ENCODE results near the gene CLDN9. TPM values are rescaled to one million over a fixed set of nuclear protein-coding genes. Genes with fewer than 3 reads are reported as not detected.
A peak's percentile ranks its signal among the peaks of the same experiment; 100 is the strongest.

The CLDN9 gene
- under 1 TPM; 0.23 to 0.28 TPM for total RNA-seq

GRCh38 chr16:3012828-3013420 is at the start of gene CLDN9:
CLDN9 (plus strand) TSS chr16:3012923; CDS start chr16:3013363, 440 bp downstream.
- Mint-ChIP-seq H3K36me3 (ENCODE audit: low read depth) (no peaks in the 10 kb centered on the region), H3K27me3 (peaks cover 25% of the 10 kb centered on the region), H3K4me3 (no peak within 1 kb of the TSS), H3K4me1 (peaks cover 13% of the 10 kb centered on the region), H3K27ac (no peak within 1 kb of the TSS), H3K9me3 (no peaks in the 10 kb centered on the region)
- no peak for DNase-seq
- CTCF ChIA-PET: no interaction called here
- POLR2A ChIA-PET: interaction anchor here (1.3 to 1.6 kb wide), 3 partner anchors 18 to 35 kb away, joined by 3 to 5 read pairs (median 3); partner anchors contain the start of gene PKMYT1

GRCh38 chr16:2963074-2963722 is 49.5 kb upstream of the CLDN9 start:
- CTCF ChIA-PET: interaction anchor here (0.6 to 1.6 kb wide), 3 partner anchors 11 to 134 kb away, joined by 3 to 9 read pairs (median 3); no protein-coding TSS in a partner anchor
- Mint-ChIP-seq H3K36me3 (ENCODE audit: low read depth) (no peaks in the 10 kb centered on the region), H3K4me1 (peaks cover 28% of the 10 kb centered on the region), H3K4me3 (no peak overlapping the region), H3K27me3 (peaks cover 43% of the 10 kb centered on the region), H3K27ac (no peak overlapping the region), H3K9me3 (no peaks in the 10 kb centered on the region)
- no peak for DNase-seq
- POLR2A ChIA-PET: interaction anchor here (1.1 to 4.3 kb wide), 2 partner anchors 18 to 21 kb away, joined by 3 to 29 read pairs; partner anchors contain the start of gene PKMYT1

- Mint-ChIP-seq H3K4me1 (peaks cover 35% of the 10 kb centered on the region), H3K9me3 (no peaks in the 10 kb centered on the region), H3K36me3 (ENCODE audit: low read depth) (no peaks in the 10 kb centered on the region), H3K27ac (no peak within 1 kb of the TSS), H3K4me3 (peak within 1 kb of the TSS; percentile 36), H3K27me3 (peaks cover 47% of the 10 kb centered on the region)
- DNase-seq: no peak
- ChIA-PET CTCF (interaction anchor here (1.6 kb wide), 1 partner anchor 11 kb away, joined by 9 read pairs; no protein-coding TSS in a partner anchor), POLR2A (interaction anchor here (4.3 kb wide), 1 partner anchor 17 kb away, joined by 29 read pairs; the partner anchor contains the start of gene PKMYT1)
Measured at GRCh38 chr16:2963723-2964474, 48.8 kb upstream of the CLDN9 start, which contains the start of gene KREMEN2. KREMEN2 (plus strand) TSS chr16:2964275; CDS start chr16:2964521, 246 bp downstream.

GRCh38 chr16:2964475-2965336 is 48.0 kb upstream of the CLDN9 start:
- H3K27ac Mint-ChIP-seq: no peak overlapping the region
- POLR2A ChIA-PET: interaction anchor here (1.0 to 4.3 kb wide), 2 partner anchors 12 to 16 kb away, joined by 7 to 29 read pairs; partner anchors contain the start of gene PKMYT1

GRCh38 chr16:2966043-2966807 is 46.5 kb upstream of the CLDN9 start:
- H3K4me1 Mint-ChIP-seq: peaks cover 44% of the 10 kb centered on the region
- peaks cover 41% of the 10 kb centered on the region for H3K27me3 Mint-ChIP-seq
- no peaks in the 10 kb centered on the region for H3K9me3 Mint-ChIP-seq
- POLR2A ChIA-PET: interaction anchor here (4.3 kb wide), 1 partner anchor 15 kb away, joined by 29 read pairs; the partner anchor contains the start of gene PKMYT1
- DNase-seq: no peak
- H3K27ac Mint-ChIP-seq: no peak overlapping the region
- peaks cover 8% of the 10 kb centered on the region for H3K36me3 Mint-ChIP-seq (ENCODE audit: low read depth)
- CTCF ChIA-PET: interaction anchor here (0.5 to 1.4 kb wide), 4 partner anchors 19 to 825 kb away, joined by 3 to 7 read pairs (median 4); no protein-coding TSS in a partner anchor
- H3K4me3 Mint-ChIP-seq: no peak overlapping the region

More at GRCh38 chr16:2964475-2965336, 48.0 kb upstream of the CLDN9 start:
- DNase-seq: peak; percentile 71
- H3K9me3 Mint-ChIP-seq: no peaks in the 10 kb centered on the region
- peaks cover 35% of the 10 kb centered on the region for H3K4me1 Mint-ChIP-seq
- H3K27me3 Mint-ChIP-seq: peaks cover 45% of the 10 kb centered on the region
- H3K36me3 Mint-ChIP-seq (ENCODE audit: low read depth): no peaks in the 10 kb centered on the region
- peak overlapping the region; percentile 36 for H3K4me3 Mint-ChIP-seq
- CTCF ChIA-PET: interaction anchor here (0.5 to 1.4 kb wide), 4 partner anchors 17 to 94 kb away, joined by 3 to 7 read pairs (median 4); no protein-coding TSS in a partner anchor

GRCh38 chr16:2966808-2967191 is 45.9 kb upstream of the CLDN9 start:
- Mint-ChIP-seq H3K4me3 (no peak overlapping the region), H3K27me3 (peaks cover 39% of the 10 kb centered on the region), H3K36me3 (ENCODE audit: low read depth) (peaks cover 12% of the 10 kb centered on the region), H3K4me1 (peaks cover 44% of the 10 kb centered on the region), H3K27ac (no peak overlapping the region), H3K9me3 (no peaks in the 10 kb centered on the region)
- CTCF ChIA-PET: interaction anchor here (0.5 to 0.7 kb wide), 2 partner anchors 108 to 826 kb away, joined by 3 read pairs; no protein-coding TSS in a partner anchor
- no peak for DNase-seq
- POLR2A ChIA-PET: interaction anchor here (1.0 to 1.3 kb wide), 2 partner anchors 12 to 13 kb away, joined by 3 to 4 read pairs; partner anchors contain the start of gene PKMYT1

- no peak overlapping the region for H3K27ac Mint-ChIP-seq
- peaks cover 16% of the 10 kb centered on the region for H3K36me3 Mint-ChIP-seq (ENCODE audit: low read depth)
- H3K9me3 Mint-ChIP-seq: no peaks in the 10 kb centered on the region
- ChIA-PET CTCF (interaction anchor here (0.5 to 0.6 kb wide), 2 partner anchors 143 to 826 kb away, joined by 3 to 4 read pairs; no protein-coding TSS in a partner anchor), POLR2A (interaction anchor here (0.7 to 1.3 kb wide), 3 partner anchors 11 to 14 kb away, joined by 3 to 4 read pairs (median 3); partner anchors contain the start of gene PKMYT1)
- no peak for DNase-seq
- H3K27me3 Mint-ChIP-seq: peaks cover 35% of the 10 kb centered on the region
- peaks cover 45% of the 10 kb centered on the region for H3K4me1 Mint-ChIP-seq
- H3K4me3 Mint-ChIP-seq: no peak overlapping the region
Measured at GRCh38 chr16:2967211-2967631, 45.5 kb upstream of the CLDN9 start.

- DNase-seq: no peak
- no peak overlapping the region for H3K27ac Mint-ChIP-seq
- H3K4me3 Mint-ChIP-seq: no peak overlapping the region
- peaks cover 30% of the 10 kb centered on the region for H3K27me3 Mint-ChIP-seq
- peaks cover 46% of the 10 kb centered on the region for H3K4me1 Mint-ChIP-seq
- peaks cover 21% of the 10 kb centered on the region for H3K36me3 Mint-ChIP-seq (ENCODE audit: low read depth)
- ChIA-PET POLR2A (interaction anchor here (0.7 to 1.3 kb wide), 3 partner anchors 11 to 13 kb away, joined by 3 to 4 read pairs (median 3); partner anchors contain the start of gene PKMYT1), CTCF (interaction anchor here (0.6 kb wide), 1 partner anchor 144 kb away, joined by 4 read pairs; no protein-coding TSS in a partner anchor)
- H3K9me3 Mint-ChIP-seq: no peaks in the 10 kb centered on the region
Measured at GRCh38 chr16:2967721-2968161, 45.0 kb upstream of the CLDN9 start.

- Mint-ChIP-seq H3K27me3 (peaks cover 27% of the 10 kb centered on the region), H3K27ac (peak overlapping the region; percentile 32), H3K9me3 (no peaks in the 10 kb centered on the region), H3K4me3 (peak overlapping the region; percentile 65), H3K36me3 (ENCODE audit: low read depth) (peaks cover 22% of the 10 kb centered on the region), H3K4me1 (peaks cover 45% of the 10 kb centered on the region)
- POLR2A ChIA-PET: interaction anchor here (1.3 kb wide), 1 partner anchor 12 kb away, joined by 4 read pairs; the partner anchor contains the start of gene PKMYT1
- CTCF ChIA-PET: no interaction called here
- no peak for DNase-seq
Measured at GRCh38 chr16:2968368-2968737, 44.4 kb upstream of the CLDN9 start.

GRCh38 chr16:2968738-2969544 is 43.8 kb upstream of the CLDN9 start, which contains the start of gene PAQR4:
PAQR4 (plus strand) TSS chr16:2969348; CDS start chr16:2969675, 327 bp downstream.
- H3K27ac Mint-ChIP-seq: peak within 1 kb of the TSS; percentile 71
- no peaks in the 10 kb centered on the region for H3K9me3 Mint-ChIP-seq
- H3K36me3 Mint-ChIP-seq (ENCODE audit: low read depth): peaks cover 22% of the 10 kb centered on the region
- peaks cover 42% of the 10 kb centered on the region for H3K4me1 Mint-ChIP-seq
- DNase-seq: peak; percentile 88
- POLR2A ChIA-PET: interaction anchor here (0.6 to 4.1 kb wide), 15 partner anchors 11 to 215 kb away, joined by 3 to 107 read pairs (median 3); partner anchors contain the start of genes PKMYT1 and TNFRSF12A
- peaks cover 23% of the 10 kb centered on the region for H3K27me3 Mint-ChIP-seq
- CTCF ChIA-PET: interaction anchor here (1.3 to 1.6 kb wide), 6 partner anchors 10 to 166 kb away, joined by 5 to 31 read pairs (median 6); partner anchors contain the start of genes FLYWCH1, PKMYT1 and ZNF213
- H3K4me3 Mint-ChIP-seq: peak within 1 kb of the TSS; percentile 76
